Cardiac muscle cell (in vitro differentiated cells and primary cell): ENCODE measurements around the gene TAOK2. TPM values are rescaled to one million over a fixed set of nuclear protein-coding genes. Genes with fewer than 3 reads are reported as not detected.

Experiments used
- DNase-seq, 2 donors: peaks; one replicate each; pipeline versions ENCODE4 v3.0.0 to v3.0.0-alpha.2; 2010 to 2017; ENCODE audit warnings: low read depth in 1 of 2, low spot score in 1 of 2
- H3K27ac ChIP-seq: fragments of 200-600 bp; sonication (generic); 2 replicates; pipeline ENCODE4 v1.5.1; 2016
- H3K27me3 ChIP-seq: fragments of 200-600 bp; sonication (generic); 2 replicates; pipeline ENCODE4 v1.6.0; 2016; ENCODE audit warnings: control low read depth
- H3K36me3 ChIP-seq: fragments of 200-600 bp; sonication (generic); 2 replicates; pipeline ENCODE4 v1.5.1; 2016; ENCODE audit warnings: control low read depth
- H3K4me1 ChIP-seq: fragments of 200-600 bp; sonication (generic); 2 replicates; pipeline ENCODE4 v1.8.1; 2017; ENCODE audit warnings: low read depth, mild to moderate bottlenecking, mixed run types
- H3K4me3 ChIP-seq: fragments of 200-600 bp; sonication (generic); 2 replicates; pipeline ENCODE4 v1.5.1; 2016; ENCODE audit warnings: mild to moderate bottlenecking
- H3K9me3 ChIP-seq: fragments of 200-600 bp; sonication (generic); 2 replicates; pipeline ENCODE4 v1.5.1; 2017; ENCODE audit warnings: low read depth, mild to moderate bottlenecking, control low read depth
- polyA plus RNA-seq: library from polyadenylated mRNA; unstranded; fragments of >200 nt; fragmentation: Nextera tagmentation; extraction: Ambion mirVana; gene quantifications from 2 replicates; pipeline ENCODE4 v1.2.1, GENCODE V29; 2016
- total RNA-seq: library from RNA; depleted of rRNA; stranded (reverse); fragments of >200 nt; gene quantifications from 2 replicates; pipeline ENCODE4 v1.2.3, GENCODE V29; 2016
- TF ChIP-seq, protein P1 (sequence below): IDR thresholded peaks from 2 replicates; pipeline ENCODE4 v1.5.1; 2012; ENCODE audit warnings: low read depth, mild to moderate bottlenecking, low read length

The TAOK2 gene
- total and polyA plus RNA-seq, 2 experiments from 2014 or later: 25.8 to 70.9 TPM

DNA sequence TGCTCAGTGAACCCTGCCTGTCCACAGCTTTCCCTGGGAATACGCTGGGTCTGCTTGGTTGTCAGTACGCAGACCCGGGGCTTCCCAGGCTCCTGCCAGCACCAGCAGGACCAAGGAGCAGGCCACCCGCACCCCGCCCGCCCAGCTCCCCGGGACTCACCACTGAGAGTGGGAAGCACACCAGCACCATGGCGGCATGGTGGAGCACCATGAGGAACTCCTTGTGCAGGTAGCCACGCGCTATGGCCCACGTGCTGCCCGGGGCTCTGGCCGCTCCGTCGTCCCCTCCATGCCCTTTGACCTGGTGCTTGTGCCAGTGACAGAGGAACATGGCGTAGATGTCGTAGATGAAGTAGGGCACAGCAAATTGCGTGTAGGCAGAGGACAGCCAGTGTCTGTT lies 52.8 kb downstream of the TAOK2 start:
- no peaks in the 10 kb centered on the region for H3K4me1 ChIP-seq

DNA sequence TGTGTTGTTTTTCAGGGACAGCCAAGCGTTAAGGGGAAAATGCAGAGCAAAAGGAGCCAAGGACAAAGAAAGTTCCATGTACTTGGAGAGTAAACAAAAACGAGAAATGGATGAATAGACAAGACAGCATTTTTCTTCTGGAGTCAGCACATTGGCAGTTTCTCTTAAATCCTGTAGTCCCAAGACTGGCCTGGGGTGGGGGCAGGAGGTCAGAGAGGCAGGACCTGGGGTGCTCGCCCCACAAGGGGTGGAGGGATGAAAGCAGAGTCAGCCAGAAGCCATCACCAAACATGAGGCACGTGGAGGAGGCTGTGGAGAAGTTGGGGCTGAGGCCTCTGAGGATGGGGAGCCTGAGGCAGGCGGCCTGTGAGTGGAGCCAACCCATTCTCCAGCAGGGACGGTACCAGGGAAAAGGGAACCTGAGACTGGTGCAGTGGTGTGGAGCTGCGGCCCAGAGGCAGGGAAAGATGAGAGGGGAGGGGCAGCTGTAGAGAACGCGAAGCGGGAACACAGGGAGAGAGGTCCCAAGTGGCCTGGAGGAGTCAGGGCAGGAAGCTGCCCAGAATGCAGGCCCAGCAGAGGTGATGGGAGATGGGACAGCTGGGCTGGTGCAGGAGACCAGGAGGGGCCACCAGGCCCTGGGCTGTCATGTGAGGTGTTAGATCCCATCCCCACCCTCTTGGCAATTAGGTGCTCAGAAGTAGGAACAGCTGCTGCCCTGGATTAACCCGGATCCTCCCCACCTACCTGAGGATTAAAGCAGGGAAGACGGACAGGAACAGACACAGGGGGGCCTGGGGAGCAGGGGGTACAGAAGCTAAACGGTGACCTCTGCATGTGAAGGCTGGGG lies 54.1 kb downstream of the TAOK2 start:
- DNase-seq: no peak
- H3K27me3 ChIP-seq: peaks cover 27% of the 10 kb centered on the region
- H3K4me3 ChIP-seq: no peak overlapping the region
- no peaks in the 10 kb centered on the region for H3K9me3 ChIP-seq
- H3K4me1 ChIP-seq: no peaks in the 10 kb centered on the region
- no peak overlapping the region for H3K27ac ChIP-seq
- no peaks in the 10 kb centered on the region for H3K36me3 ChIP-seq
- TF ChIP-seq, protein P1, sequence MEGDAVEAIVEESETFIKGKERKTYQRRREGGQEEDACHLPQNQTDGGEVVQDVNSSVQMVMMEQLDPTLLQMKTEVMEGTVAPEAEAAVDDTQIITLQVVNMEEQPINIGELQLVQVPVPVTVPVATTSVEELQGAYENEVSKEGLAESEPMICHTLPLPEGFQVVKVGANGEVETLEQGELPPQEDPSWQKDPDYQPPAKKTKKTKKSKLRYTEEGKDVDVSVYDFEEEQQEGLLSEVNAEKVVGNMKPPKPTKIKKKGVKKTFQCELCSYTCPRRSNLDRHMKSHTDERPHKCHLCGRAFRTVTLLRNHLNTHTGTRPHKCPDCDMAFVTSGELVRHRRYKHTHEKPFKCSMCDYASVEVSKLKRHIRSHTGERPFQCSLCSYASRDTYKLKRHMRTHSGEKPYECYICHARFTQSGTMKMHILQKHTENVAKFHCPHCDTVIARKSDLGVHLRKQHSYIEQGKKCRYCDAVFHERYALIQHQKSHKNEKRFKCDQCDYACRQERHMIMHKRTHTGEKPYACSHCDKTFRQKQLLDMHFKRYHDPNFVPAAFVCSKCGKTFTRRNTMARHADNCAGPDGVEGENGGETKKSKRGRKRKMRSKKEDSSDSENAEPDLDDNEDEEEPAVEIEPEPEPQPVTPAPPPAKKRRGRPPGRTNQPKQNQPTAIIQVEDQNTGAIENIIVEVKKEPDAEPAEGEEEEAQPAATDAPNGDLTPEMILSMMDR: no peak

More for the DNA sequence above, 52.8 kb downstream of the TAOK2 start:
- TF ChIP-seq, protein P1: no peak
- no peak for DNase-seq
- H3K27ac ChIP-seq: no peak overlapping the region
- H3K27me3 ChIP-seq: peaks cover 20% of the 10 kb centered on the region
- no peak overlapping the region for H3K4me3 ChIP-seq
- H3K36me3 ChIP-seq: no peaks in the 10 kb centered on the region
- H3K9me3 ChIP-seq: no peaks in the 10 kb centered on the region

DNA sequence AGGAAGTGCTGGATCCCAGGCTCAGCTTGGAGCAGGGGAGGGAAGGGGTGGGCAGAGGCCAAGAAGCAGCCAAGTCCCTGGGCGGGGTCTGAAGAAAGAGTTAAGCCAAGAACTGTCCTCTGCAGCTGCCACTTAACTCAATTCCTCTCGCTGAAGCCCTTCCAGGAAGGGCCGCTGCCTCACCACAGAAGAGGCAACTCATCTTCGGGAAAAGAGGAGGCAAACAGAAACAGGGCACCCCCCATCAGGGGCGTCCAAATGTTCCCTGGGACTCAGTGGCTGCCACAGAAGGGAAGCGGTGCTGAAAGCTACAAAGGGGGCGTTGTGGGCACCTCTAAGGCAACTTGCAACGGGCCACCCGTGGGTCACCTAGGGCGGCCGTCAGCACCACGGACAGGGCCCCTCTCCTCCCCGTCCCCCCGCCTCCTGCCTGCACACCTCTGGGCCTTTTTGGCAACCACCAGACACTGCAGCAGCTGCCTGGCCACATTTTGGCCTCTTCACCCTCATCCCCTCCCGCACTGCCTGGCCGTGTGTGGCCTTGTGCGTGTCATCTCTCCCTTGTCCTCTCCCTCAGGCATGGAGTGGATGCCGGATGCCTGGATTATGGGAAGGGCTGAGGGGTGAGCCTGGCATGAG lies 54.9 kb downstream of the TAOK2 start:
- TF ChIP-seq, protein P1: no peak
- Histone ChIP-seq H3K27ac (no peak overlapping the region), H3K4me3 (no peak overlapping the region), H3K27me3 (peaks cover 31% of the 10 kb centered on the region), H3K9me3 (no peaks in the 10 kb centered on the region), H3K4me1 (no peaks in the 10 kb centered on the region), H3K36me3 (no peaks in the 10 kb centered on the region)
- DNase-seq: peak; percentile 30 to 85

DNA sequence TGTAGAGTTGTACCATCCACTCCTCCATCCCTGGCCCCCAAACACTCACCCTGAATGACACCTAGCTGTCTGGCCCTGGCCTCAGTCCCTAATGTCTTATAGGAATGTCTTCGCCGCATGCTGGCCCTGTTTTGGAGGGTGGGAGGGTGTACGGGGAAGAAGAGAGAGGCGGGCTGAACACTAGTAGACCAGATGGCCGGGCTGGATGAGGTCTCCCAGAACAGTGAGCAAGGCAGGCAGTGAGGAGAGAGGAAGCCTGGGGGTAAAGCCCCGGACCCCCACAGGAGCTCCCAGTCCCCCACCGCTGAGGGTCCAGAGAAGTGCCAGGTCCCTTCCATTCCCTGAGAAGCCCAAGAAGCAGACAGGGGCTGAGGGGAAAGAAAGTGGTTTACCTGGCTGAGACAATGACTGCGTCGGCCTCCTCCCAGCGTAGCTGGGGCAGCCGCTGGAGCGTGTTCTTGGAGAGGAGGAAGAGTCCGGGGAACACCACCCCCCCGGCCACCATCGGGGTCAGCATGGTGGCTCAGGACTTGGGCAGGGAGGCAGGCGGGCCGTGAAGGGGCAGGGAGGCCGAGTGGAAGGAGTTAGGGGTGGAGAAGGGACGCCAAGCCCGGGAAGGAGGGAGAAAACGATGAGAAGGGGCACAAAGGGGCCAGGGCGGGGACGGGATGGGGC lies 56.5 kb downstream of the TAOK2 start:
- no peaks in the 10 kb centered on the region for H3K9me3 ChIP-seq
- H3K27me3 ChIP-seq: peaks cover 38% of the 10 kb centered on the region
- H3K4me1 ChIP-seq: no peaks in the 10 kb centered on the region
- H3K4me3 ChIP-seq: no peak overlapping the region
- H3K36me3 ChIP-seq: no peaks in the 10 kb centered on the region
- no peak for DNase-seq
- no peak overlapping the region for H3K27ac ChIP-seq
- TF ChIP-seq, protein P1: no peak

DNA sequence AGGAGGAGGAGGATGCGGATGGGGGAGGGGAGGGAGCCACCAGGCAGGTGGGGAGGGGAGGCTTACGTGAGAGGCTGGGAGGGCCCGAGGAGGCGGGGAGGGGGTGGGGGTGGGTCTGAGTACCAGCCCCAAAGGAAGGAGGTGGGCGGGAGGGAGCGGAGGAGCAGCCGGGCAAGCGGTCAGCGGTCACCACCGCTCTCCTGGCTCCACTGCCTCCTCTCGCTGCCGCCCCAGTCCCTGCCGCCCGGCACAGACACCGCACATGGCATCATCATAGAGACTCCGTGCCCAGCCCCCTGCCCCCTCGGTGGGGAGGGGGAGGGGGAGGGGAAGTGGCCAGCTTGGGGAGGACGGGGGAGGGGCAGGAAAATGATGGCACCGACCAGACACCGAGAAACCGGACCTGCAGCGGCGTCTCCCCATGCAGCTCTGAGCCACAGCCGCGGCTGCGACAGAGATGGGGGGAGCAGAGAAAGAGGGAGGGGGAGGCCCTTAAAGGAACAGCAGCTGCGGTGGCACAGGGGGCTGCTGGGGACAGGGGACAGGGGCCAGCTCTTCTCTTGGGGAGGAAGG lies 57.3 kb downstream of the TAOK2 start, which contains the start of gene TLCD3B:
TSS of gene TLCD3B (minus strand) at position 431 of the 573 bp plus-strand sequence. CDS start 744 bp downstream, outside the sequence.
- TF ChIP-seq, protein P1: no peak
- Histone ChIP-seq H3K27ac (no peak within 1 kb of the TSS), H3K9me3 (no peaks in the 10 kb centered on the region), H3K4me3 (peak within 1 kb of the TSS; percentile 15), H3K27me3 (peaks cover 44% of the 10 kb centered on the region), H3K4me1 (no peaks in the 10 kb centered on the region), H3K36me3 (no peaks in the 10 kb centered on the region)
- no peak for DNase-seq
